Left lung (tissue), 10 donors: Measurements from ENCODE around the gene NAV2. TPM values are rescaled to one million over a fixed set of nuclear protein-coding genes. Genes with fewer than 3 reads are reported as not detected.

Source experiments
- ATAC-seq: fragments of 200-7000 bp; cut with Tn5 transposase; one replicate; pipeline ENCODE4 v1.9.1; 2020; ENCODE audit warnings: moderate library complexity
- DNase-seq, 4 donors: peaks; one replicate each; pipeline ENCODE4 v3.0.0-alpha.2; 2013 to 2020
- H3K27ac ChIP-seq, 2 donors: fragments of 200-600 bp; sonication (generic) in 1 of 2; one replicate each; pipeline versions ENCODE4 v1.5.0 to v1.8.0; 2020 to 2021
- H3K27me3 ChIP-seq, 2 donors: fragments of 200-600 bp; sonication (generic) in 1 of 2; one replicate each; pipeline versions ENCODE4 v1.5.0 to v1.8.0; 2020 to 2021
- H3K36me3 ChIP-seq, 2 donors: fragments of 200-600 bp; sonication (generic) in 1 of 2; one replicate each; pipeline versions ENCODE4 v1.5.0 to v1.8.0; 2020 to 2021
- H3K4me1 ChIP-seq, 2 donors: fragments of 200-600 bp; one replicate each; pipeline ENCODE4 v1.8.0; 2021
- H3K4me3 ChIP-seq, 2 donors: fragments of 200-600 bp; sonication (generic) in 1 of 2; one replicate each; pipeline versions ENCODE4 v1.5.0 to v1.8.0; 2020 to 2021; ENCODE audit warnings: mild to moderate bottlenecking in 1 of 2
- H3K9me3 ChIP-seq, 2 donors: fragments of 200-600 bp; sonication (generic) in 1 of 2; one replicate each; pipeline versions ENCODE4 v1.5.0 to v1.8.0; 2020 to 2021
- CTCF ChIP-seq, 2 donors: fragments of 200-600 bp; sonication (generic) in 1 of 2; IDR thresholded peaks; one replicate each; pipeline versions ENCODE4 v1.5.0 to v1.8.0; 2021; ENCODE audit warnings: antibody characterized with exemption in 2 of 2
- intact Hi-C, 2 donors: fragments of 100-400 bp; cut with DNase I; formaldehyde crosslinking; loops; one replicate each; pipeline versions ENCODE4 v1.11.2 to v1.14.2; 2022
- polyA plus RNA-seq, 6 donors: library from polyadenylated mRNA; unstranded; fragments of 120-200 nt; gene quantifications; one replicate each; pipeline ENCODE4 v1.2.1, GENCODE V29; 2013; ENCODE audit not compliant: insufficient read length in 6 of 6
- total RNA-seq, 2 donors: library from RNA; stranded (reverse); fragmentation: NEBNext Ultra II Directional; extraction: Animal tissue kit (Norgen Biotek cat#: 25700); gene quantifications; one replicate each; pipeline ENCODE4 v1.2.1, GENCODE V29; 2021
- donor health status: DM: no; HTN: yes; CAD: no.
- donor health status: DM: no; HTN: no; CAD: no.

NAV2 gene
- total and polyA plus RNA-seq, 8 donors = 18.0 to 59.9 (median 23.1) TPM

DNA sequence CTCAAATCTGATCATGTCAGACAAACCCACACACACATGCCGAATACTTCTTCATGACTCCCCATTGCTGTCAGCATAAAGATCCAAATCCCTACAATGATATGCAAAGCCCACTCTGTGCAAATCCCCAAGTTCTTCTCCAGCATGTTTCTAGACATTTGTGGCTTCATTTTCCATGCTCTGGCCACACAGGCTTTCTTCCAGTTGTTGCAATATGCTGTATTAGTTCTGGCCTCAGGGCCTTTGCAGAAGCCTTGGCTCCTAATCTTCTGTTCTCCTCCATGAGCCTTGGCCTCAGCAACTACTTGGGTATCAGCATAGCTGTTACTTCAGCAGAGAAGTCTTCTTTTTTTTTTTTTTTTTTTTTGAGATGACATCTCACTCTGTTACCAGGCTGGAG lies 49.6 kb downstream of the NAV2 start:
- Histone ChIP-seq H3K9me3 (no peaks in the 10 kb centered on the region), H3K27ac (no peak overlapping the region), H3K4me3 (no peak overlapping the region), H3K4me1 (no peaks in the 10 kb centered on the region), H3K36me3 (no peaks in the 10 kb centered on the region), H3K27me3 (no peaks in the 10 kb centered on the region)
- intact Hi-C loops = no loop called here
- DNase-seq (no peak), ATAC-seq (no peak)
- TF ChIP-seq CTCF (IDR thresholded peaks at IDR 0.05) = no peak

GRCh38 chr11:19763330-19763729 lies 50.7 kb downstream of the NAV2 start:
- intact Hi-C loops = no loop called here
- no peak for TF ChIP-seq CTCF (IDR thresholded peaks at IDR 0.05)
- no peaks in the 10 kb centered on the region for H3K36me3 ChIP-seq
- no peak for DNase-seq
- H3K4me3 ChIP-seq = no peak overlapping the region
- no peaks in the 10 kb centered on the region for H3K9me3 ChIP-seq
- no peak for ATAC-seq
- H3K27ac ChIP-seq = no peak overlapping the region
- peaks cover 0 to 10% of the 10 kb centered on the region in 2 donors for H3K4me1 ChIP-seq
- H3K27me3 ChIP-seq = no peaks in the 10 kb centered on the region

- Histone ChIP-seq H3K4me1 (peaks cover 11% of the 10 kb centered on the region in 2 donors), H3K27ac (no peak overlapping the region), H3K9me3 (no peaks in the 10 kb centered on the region), H3K36me3 (no peaks in the 10 kb centered on the region), H3K27me3 (no peaks in the 10 kb centered on the region), H3K4me3 (no peak overlapping the region)
- intact Hi-C loops = no loop called here
- TF ChIP-seq CTCF (IDR thresholded peaks at IDR 0.05) = no peak
- ATAC-seq (no peak), DNase-seq (no peak)
Observed at GRCh38 chr11:19766206-19766605, 53.6 kb downstream of the NAV2 start.

- TF ChIP-seq CTCF (IDR thresholded peaks at IDR 0.05) = no peak
- Histone ChIP-seq H3K4me1 (peaks cover 11% of the 10 kb centered on the region in 2 donors), H3K27ac (no peak overlapping the region), H3K4me3 (no peak overlapping the region), H3K9me3 (no peaks in the 10 kb centered on the region), H3K27me3 (no peaks in the 10 kb centered on the region), H3K36me3 (no peaks in the 10 kb centered on the region)
- ATAC-seq = no peak
- no peak for DNase-seq
- intact Hi-C loops = no loop called here
Observed at GRCh38 chr11:19766810-19767209, 54.2 kb downstream of the NAV2 start.

DNA sequence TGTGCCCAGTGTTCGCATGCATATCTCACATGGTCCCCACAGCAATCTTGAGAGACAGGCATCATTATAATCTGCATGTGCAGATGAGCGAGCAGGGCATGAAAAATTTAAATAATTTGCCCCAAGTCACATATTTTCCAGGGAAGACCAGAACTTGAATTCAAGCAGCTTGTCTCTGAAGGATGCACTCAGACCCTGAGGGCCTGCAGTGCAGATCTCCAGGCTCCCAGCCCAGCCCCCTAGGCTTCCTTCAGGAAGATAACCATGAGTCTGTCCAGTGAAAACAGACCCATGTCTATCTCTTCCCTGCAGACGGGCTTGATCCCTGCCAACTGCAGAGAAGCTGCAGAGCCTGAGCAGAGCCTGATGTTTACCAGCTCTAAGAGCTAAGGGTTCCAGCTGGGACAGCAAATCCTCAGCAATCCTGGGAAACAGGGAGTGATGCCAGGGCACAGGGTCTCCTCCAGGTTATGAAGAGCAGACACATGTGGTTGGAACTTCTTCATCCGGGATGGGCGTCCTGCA lies 55.1 kb downstream of the NAV2 start:
- ATAC-seq (peak; percentile 10), DNase-seq (no peak)
- no peaks in the 10 kb centered on the region for H3K36me3 ChIP-seq
- intact Hi-C loops = no loop called here
- H3K9me3 ChIP-seq = no peaks in the 10 kb centered on the region
- H3K27ac ChIP-seq = no peak overlapping the region
- H3K4me3 ChIP-seq = no peak overlapping the region
- no peaks in the 10 kb centered on the region for H3K27me3 ChIP-seq
- H3K4me1 ChIP-seq = peaks cover 11% of the 10 kb centered on the region in 2 donors
- TF ChIP-seq CTCF (IDR thresholded peaks at IDR 0.05) = no peak
